ENCODE data around the gene PFDN1. TPM values are rescaled to one million over a fixed set of nuclear protein-coding genes. Genes with fewer than 3 reads are reported as not detected.
A peak's percentile ranks its signal among the peaks of the same experiment; 100 is the strongest.

Gene PFDN1
- total and polyA plus RNA-seq, 9 of the 15 experiments (the other 6 are each of a cell fraction or from before 2014, with no cell fraction given), result 45.5 to 215 (median 78.0) TPM

- ChIA-PET POLR2A (interaction anchor here (0.6 to 2.4 kb wide), 9 partner anchors 8 to 408 kb away, joined by 3 to 9 read pairs (median 4); partner anchors contain the start of genes HBEGF and PFDN1), CTCF (ENCODE audit: low intra/inter-chr PET ratio) (no interaction called here)
- DNase-seq (ENCODE audit: extremely low read depth in 1 of 4, low spot score in 3 of 4), result peak; percentile 35 to 74 (median 52)
- intact Hi-C loops (cut with micrococcal nuclease), result no loop called here
- Histone ChIP-seq H3K9ac (ENCODE audit: insufficient read depth in 1 of 2, low read depth in 2 of 2, low read length in 2 of 2) (peak overlapping the region in 1 of 2 experiments; percentile 34; a peak in 1 of 4 replicates), H3K27me3 (ENCODE audit: control insufficient read depth in 2 of 2, insufficient read depth in 2 of 2, low read length in 2 of 2) (no peaks in the 10 kb centered on the region), H3K36me3 (ENCODE audit: control insufficient read depth, insufficient read depth, low read length) (no peaks in the 10 kb centered on the region), H4K20me1 (replicated peaks; ENCODE audit: control insufficient read depth, insufficient read depth, low read length) (no peaks in the 10 kb centered on the region), H2AFZ (ENCODE audit: low read depth, low read length) (peak overlapping the region; percentile 73), H3K9me3 (replicated peaks; ENCODE audit: control insufficient read depth, insufficient read depth, low read depth, low read length) (no peaks in the 10 kb centered on the region), H3K27ac (ENCODE audit: extremely low read depth, low read depth, low read length) (peak overlapping the region; percentile 57; the same call in 2 of the 3 replicates), H3K79me2 (ENCODE audit: control insufficient read depth, insufficient read depth, low read length) (no peaks in the 10 kb centered on the region), H3K9me1 (ENCODE audit: control insufficient read depth, insufficient read depth, low read length) (no peaks in the 10 kb centered on the region), H3K4me2 (ENCODE audit: insufficient read depth, low read length) (peak overlapping the region; percentile 42), H3K4me3 (no peak overlapping the region), H3K4me1 (replicated peaks in 1 of 2; ENCODE audit: control insufficient read depth in 2 of 2, insufficient read depth in 2 of 2, low read length in 2 of 2) (peaks cover 0 to 26% of the 10 kb centered on the region in 2 experiments; a peak in 4 of 5 replicates)
- no TSS peak for BruUV-seq (replicated peaks)
- peak; percentile 95 for ATAC-seq
- peak; percentile 80 for FAIRE-seq
- in situ Hi-C loops (cut with MboI), result no loop called here
- 22% methylated on average over 5 of the region's 5 CpGs for WGBS (ENCODE audit: insufficient coverage, low coverage, missing lambda C conversion rate)
- TF ChIP-seq PML (IDR thresholded peaks at IDR 0.05; ENCODE audit: low read length) (no peak), CXXC5 (CRISPR knock-in tag; IDR thresholded peaks at IDR 0.05) (peak; percentile 19; the same call in 1 of the 2 replicates), SMARCA4 (IDR thresholded peaks at IDR 0.05) (peak; percentile 87), CHD4 (IDR thresholded peaks at IDR 0.05; ENCODE audit: insufficient read depth, insufficient replicate concordance, low read depth, low read length, poor library complexity, severe bottlenecking) (peak; percentile 53), MTA1 (IDR thresholded peaks at IDR 0.05; ENCODE audit: borderline replicate concordance) (0 out of 2 replicates have a peak, but pooled peaks have one; percentile 21), POLR2G (IDR thresholded peaks at IDR 0.05; ENCODE audit: low read depth, low read length) (no peak), JUN (IDR thresholded peaks at IDR 0.05; ENCODE audit: borderline replicate concordance, low read depth, low read length) (peak; percentile 95), JUN (CRISPR knock-in tag; IDR thresholded peaks at IDR 0.05; ENCODE audit: borderline replicate concordance) (no peak), JUND (IDR thresholded peaks at IDR 0.05; ENCODE audit: borderline replicate concordance, low read depth, low read length) (peak; percentile 98), JUND (tag; IDR thresholded peaks at IDR 0.05; ENCODE audit: borderline replicate concordance, low read depth, low read length) (peak; percentile 98), DACH1 (IDR thresholded peaks at IDR 0.05; ENCODE audit: partially characterized antibody) (no peak), ZNF316 (IDR thresholded peaks at IDR 0.05) (peak; percentile 96), MAFG (tag; conservative IDR thresholded peaks at IDR 0.05) (peak; percentile 91), HMG20A (CRISPR knock-in tag; conservative IDR thresholded peaks at IDR 0.05) (no peak), ATF3 (IDR thresholded peaks at IDR 0.05) (peak; percentile 97), ATF3 (CRISPR knock-in tag; conservative IDR thresholded peaks at IDR 0.05) (peak; percentile 90; the same call in 1 of the 2 replicates), RCOR1 (IDR thresholded peaks at IDR 0.05; ENCODE audit: borderline replicate concordance in 1 of 2, low read depth in 2 of 2, low read length in 2 of 2) (peak in 1 of 2 experiments; percentile 60; a peak in 1 of 4 replicates), FOXM1 (IDR thresholded peaks at IDR 0.05; ENCODE audit: low read depth) (peak; percentile 23; the same call in 1 of the 2 replicates), FOXM1 (CRISPR knock-in tag; IDR thresholded peaks at IDR 0.05; ENCODE audit: low read depth) (no peak), NEUROD1 (IDR thresholded peaks at IDR 0.05; ENCODE audit: borderline replicate concordance, low read depth, low read length, partially characterized antibody) (no peak), TAF9B (IDR thresholded peaks at IDR 0.05; ENCODE audit: partially characterized antibody) (no peak), ZNF23 (CRISPR knock-in tag; IDR thresholded peaks at IDR 0.05) (no peak), NFE2 (IDR thresholded peaks at IDR 0.05; ENCODE audit: low read depth) (peak; percentile 86), SMARCE1 (IDR thresholded peaks at IDR 0.05) (peak; percentile 76; the same call in 1 of the 2 replicates)
Observed at GRCh38 chr5:140311011-140311467, 8.1 kb upstream of the PFDN1 start.

All from K562 (cell line).